HEK293T (cell line): Measurements from ENCODE around the gene PRKCZ.

Experiments used
- CTCF ChIA-PET: fragments of 350-600 bp; formaldehyde crosslinking; extraction: SDS; loops from one replicate; lab custom pipeline; 2021; ENCODE audit warnings: antibody characterized with exemption, inconsistent platforms; lab: Yijun Ruan, JAX
- POLR2A ChIA-PET: fragments of 350-600 bp; formaldehyde crosslinking; extraction: SDS; loops from one replicate; lab custom pipeline; 2020; ENCODE audit warnings: antibody characterized with exemption, inconsistent platforms; lab: Yijun Ruan, JAX
- DNase-seq: peaks from one replicate; pipeline ENCODE4 v3.0.0; 2012; ENCODE audit warnings: mixed read lengths; ENCODE audit errors: extremely low spot score
- ARNT ChIP-seq: fragments of 450-650 bp; IDR thresholded peaks from 2 replicates; pipeline ENCODE4 v1.6.1; 2017; ENCODE audit warnings: mild to moderate bottlenecking
- BHLHE40 ChIP-seq: fragments of 450-650 bp; IDR thresholded peaks from 2 replicates; pipeline ENCODE4 v1.6.1; 2016; ENCODE audit warnings: mild to moderate bottlenecking, moderate library complexity, borderline replicate concordance
- CTBP1 ChIP-seq: fragments of 450-650 bp; IDR thresholded peaks from 2 replicates; pipeline ENCODE4 v1.6.1; 2016; ENCODE audit warnings: borderline replicate concordance
- ELF4 ChIP-seq: fragments of 450-650 bp; IDR thresholded peaks from 2 replicates; pipeline ENCODE4 v1.6.1; 2017; ENCODE audit warnings: antibody characterized with exemption
- FOXA1 ChIP-seq: fragments of 450-650 bp; IDR thresholded peaks from 2 replicates; pipeline ENCODE4 v1.6.1; 2016; ENCODE audit warnings: mild to moderate bottlenecking
- FOXK2 ChIP-seq: fragments of 450-650 bp; IDR thresholded peaks from 2 replicates; pipeline ENCODE4 v1.6.1; 2016; ENCODE audit warnings: mild to moderate bottlenecking
- FOXM1 ChIP-seq: fragments of 450-650 bp; IDR thresholded peaks from 2 replicates; pipeline ENCODE4 v1.6.1; 2017; ENCODE audit warnings: mild to moderate bottlenecking, borderline replicate concordance
- HDGF ChIP-seq: fragments of 450-650 bp; IDR thresholded peaks from 2 replicates; pipeline ENCODE4 v1.6.1; 2017; ENCODE audit warnings: antibody characterized with exemption, borderline replicate concordance
- L3MBTL2 ChIP-seq: fragments of 450-650 bp; conservative IDR thresholded peaks from 2 replicates; pipeline ENCODE4 v1.6.1; 2016; ENCODE audit warnings: mild to moderate bottlenecking
- LEF1 ChIP-seq: fragments of 450-650 bp; IDR thresholded peaks from 2 replicates; pipeline ENCODE4 v1.6.1; 2017; ENCODE audit warnings: mild to moderate bottlenecking, borderline replicate concordance
- NFRKB ChIP-seq: fragments of 450-650 bp; IDR thresholded peaks from 2 replicates; pipeline ENCODE4 v1.6.1; 2016; ENCODE audit warnings: mild to moderate bottlenecking, moderate library complexity
- PKNOX1 ChIP-seq: fragments of 450-650 bp; IDR thresholded peaks from 2 replicates; pipeline ENCODE4 v1.6.1; 2016
- SP1 ChIP-seq: fragments of 450-650 bp; IDR thresholded peaks from 2 replicates; pipeline ENCODE4 v1.6.1; 2017
- SUZ12 ChIP-seq: fragments of 450-650 bp; IDR thresholded peaks from 2 replicates; pipeline ENCODE4 v1.6.1; 2016; ENCODE audit warnings: mild to moderate bottlenecking
- TARDBP ChIP-seq: fragments of 450-650 bp; IDR thresholded peaks from 2 replicates; pipeline ENCODE4 v1.6.1; 2016
- ZNF384 ChIP-seq: fragments of 450-650 bp; IDR thresholded peaks from 2 replicates; pipeline ENCODE4 v1.6.1; 2016

The PRKCZ gene

GRCh38 chr1:2049718-2050431, at the start of gene PRKCZ:
Gene PRKCZ, plus strand, starts transcription at chr1:2050411. Its CDS starts 220 bp downstream, at chr1:2050631.
- DNase-seq: peak; percentile 96
- POLR2A ChIA-PET: no interaction called here
- no peak for TF ChIP-seq BHLHE40
- no peak for TF ChIP-seq LEF1
- TF ChIP-seq HDGF: no peak
- TF ChIP-seq CTBP1: no peak
- no peak for TF ChIP-seq L3MBTL2
- TF ChIP-seq NFRKB: no peak
- CTCF ChIA-PET: interaction anchor here (0.7 kb wide), 1 partner anchor 89 kb away, joined by 3 read pairs; no protein-coding TSS in a partner anchor

GRCh38 chr1:2000432-2000831, 49.8 kb upstream of the PRKCZ start:
- TF ChIP-seq FOXM1 (no peak), FOXA1 (no peak), BHLHE40 (no peak), HDGF (no peak), L3MBTL2 (no peak), LEF1 (no peak), CTBP1 (no peak)
- DNase-seq: no peak
- CTCF ChIA-PET: no interaction called here
- POLR2A ChIA-PET: no interaction called here

- POLR2A ChIA-PET: no interaction called here
- CTCF ChIA-PET: no interaction called here
- no peak for TF ChIP-seq ARNT
Measured at GRCh38 chr1:2000850-2001249, 49.4 kb upstream of the PRKCZ start.

GRCh38 chr1:2001773-2002411, 48.3 kb upstream of the PRKCZ start:
- DNase-seq: no peak
- ChIA-PET CTCF (no interaction called here), POLR2A (no interaction called here)
- TF ChIP-seq ELF4 (no peak), FOXM1 (no peak), FOXA1 (no peak), NFRKB (no peak), ZNF384 (no peak), ARNT (no peak), CTBP1 (no peak), HDGF (no peak), SUZ12 (no peak), TARDBP (no peak), LEF1 (no peak), FOXK2 (no peak), L3MBTL2 (no peak), BHLHE40 (no peak), SP1 (no peak), PKNOX1 (no peak)

More at GRCh38 chr1:2000850-2001249, 49.4 kb upstream of the PRKCZ start:
- DNase-seq: no peak

- POLR2A ChIA-PET: no interaction called here
- CTCF ChIA-PET: no interaction called here
- TF ChIP-seq SUZ12: no peak
- TF ChIP-seq LEF1: no peak
- no peak for TF ChIP-seq TARDBP
- TF ChIP-seq HDGF: no peak
- no peak for TF ChIP-seq NFRKB
- TF ChIP-seq PKNOX1: no peak
- no peak for TF ChIP-seq FOXM1
- no peak for TF ChIP-seq FOXK2
- no peak for TF ChIP-seq L3MBTL2
- no peak for TF ChIP-seq ELF4
- no peak for TF ChIP-seq SP1
- no peak for DNase-seq
Measured at GRCh38 chr1:2003541-2004131, 46.6 kb upstream of the PRKCZ start, which contains the start of gene CFAP74. Gene CFAP74, minus strand, starts transcription at chr1:2003786. Its CDS starts 12,830 bp downstream, at chr1:1990956.

GRCh38 chr1:2004856-2005255, 45.4 kb upstream of the PRKCZ start:
- POLR2A ChIA-PET: no interaction called here
- CTCF ChIA-PET: no interaction called here

More at GRCh38 chr1:2004856-2005255, 45.4 kb upstream of the PRKCZ start:
- TF ChIP-seq LEF1 (no peak), FOXK2 (no peak), ZNF384 (no peak), SP1 (no peak), FOXM1 (no peak), BHLHE40 (no peak), L3MBTL2 (no peak), SUZ12 (no peak), NFRKB (no peak), HDGF (no peak)
- no peak for DNase-seq
